ENCODE results near the gene WDR20.
A peak's percentile ranks its signal among the peaks of the same experiment; 100 is the strongest.

WDR20 gene

GRCh38 chr14:102197317-102197853 lies 57.7 kb downstream of the WDR20 start:
- no peak for DNase-seq (ENCODE audit: low read depth)

GRCh38 chr14:102200690-102201352 lies 61.1 kb downstream of the WDR20 start:
- no peak for DNase-seq (ENCODE audit: low read depth)

- no peak for DNase-seq (ENCODE audit: low read depth)
These were observed 61.6 kb downstream of the WDR20 start for GRCh38 chr14:102201353-102201738.

DNA sequence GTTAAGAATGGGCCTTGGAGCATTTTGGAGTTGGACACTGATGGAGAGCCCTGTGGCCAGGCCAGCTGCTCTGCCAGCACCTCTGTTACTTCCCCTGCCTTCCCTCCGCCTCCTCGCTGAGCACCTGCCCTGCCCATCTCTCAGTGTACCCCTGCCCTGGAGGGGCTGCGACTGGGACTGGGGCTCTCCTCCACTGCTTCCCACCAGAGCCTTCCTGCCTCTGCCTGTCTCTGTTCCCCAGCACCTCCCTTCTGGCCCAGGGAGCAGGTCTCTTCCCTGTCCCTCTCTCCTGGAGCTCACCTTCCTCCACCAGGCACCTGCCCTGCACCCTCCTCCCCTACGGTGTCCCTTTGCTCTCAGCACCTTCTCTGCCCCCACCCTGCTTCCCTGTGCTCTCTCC lies 62.1 kb downstream of the WDR20 start:
- DNase-seq (ENCODE audit: low read depth), result no peak

GRCh38 chr14:102202944-102203343 lies 63.2 kb downstream of the WDR20 start:
- DNase-seq (ENCODE audit: low read depth), result no peak

DNA sequence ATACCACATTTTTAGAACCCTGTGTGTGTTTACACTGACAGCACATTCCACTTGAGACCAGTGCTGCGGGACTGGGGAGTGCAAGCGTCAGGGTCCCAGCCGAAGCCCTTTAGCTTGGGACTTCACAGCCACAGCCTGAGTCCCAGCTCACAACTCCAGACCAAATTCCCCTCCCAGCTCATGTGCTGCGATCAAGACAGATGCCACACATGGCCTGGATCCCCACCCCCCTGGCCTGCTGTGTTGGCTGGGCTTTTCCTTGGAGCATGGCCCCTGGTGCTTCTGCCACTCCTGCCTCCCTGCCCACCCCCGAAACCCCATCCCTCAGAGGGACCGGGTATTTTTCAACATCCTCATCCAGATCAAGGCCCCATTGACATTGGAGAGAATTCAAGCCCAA lies 63.7 kb downstream of the WDR20 start:
- no peak for DNase-seq (ENCODE audit: low read depth)

GRCh38 chr14:102205560-102205959 lies 65.9 kb downstream of the WDR20 start:
- no peak for DNase-seq (ENCODE audit: low read depth)

GRCh38 chr14:102206918-102207317 lies 67.2 kb downstream of the WDR20 start:
- DNase-seq (ENCODE audit: low read depth), result no peak

DNA sequence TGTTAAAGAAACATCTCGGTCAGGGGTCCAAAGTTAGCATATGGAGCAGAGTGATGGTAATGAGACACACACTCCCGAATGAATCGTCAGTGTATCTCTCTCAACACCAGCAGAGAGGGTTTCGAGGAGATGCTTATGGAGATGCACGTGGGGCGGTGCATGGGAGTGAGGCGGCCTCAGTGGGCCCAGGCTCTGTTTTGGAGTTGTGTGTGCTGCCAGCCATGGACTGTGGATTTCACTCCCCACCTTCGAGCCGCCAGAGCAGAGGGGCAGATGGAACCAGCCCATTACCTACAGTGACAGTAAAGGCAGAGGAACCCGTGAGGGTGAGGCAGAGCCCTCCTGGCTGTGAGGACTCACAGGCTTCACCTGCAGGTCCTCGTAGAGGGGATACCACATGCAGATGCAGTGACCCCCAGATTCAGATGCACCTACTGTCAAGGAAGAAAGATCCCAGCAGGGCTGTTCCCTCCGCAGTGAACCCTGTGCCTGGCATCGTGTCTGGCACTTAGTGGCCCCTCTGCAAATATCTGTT lies 68.2 kb downstream of the WDR20 start:
- no peak for DNase-seq (ENCODE audit: low read depth)

GRCh38 chr14:102208741-102209140 lies 69.0 kb downstream of the WDR20 start:
- no peak for DNase-seq (ENCODE audit: low read depth)

- no peak for DNase-seq (ENCODE audit: low read depth)
These were observed 69.7 kb downstream of the WDR20 start for GRCh38 chr14:102209224-102209966.

DNA sequence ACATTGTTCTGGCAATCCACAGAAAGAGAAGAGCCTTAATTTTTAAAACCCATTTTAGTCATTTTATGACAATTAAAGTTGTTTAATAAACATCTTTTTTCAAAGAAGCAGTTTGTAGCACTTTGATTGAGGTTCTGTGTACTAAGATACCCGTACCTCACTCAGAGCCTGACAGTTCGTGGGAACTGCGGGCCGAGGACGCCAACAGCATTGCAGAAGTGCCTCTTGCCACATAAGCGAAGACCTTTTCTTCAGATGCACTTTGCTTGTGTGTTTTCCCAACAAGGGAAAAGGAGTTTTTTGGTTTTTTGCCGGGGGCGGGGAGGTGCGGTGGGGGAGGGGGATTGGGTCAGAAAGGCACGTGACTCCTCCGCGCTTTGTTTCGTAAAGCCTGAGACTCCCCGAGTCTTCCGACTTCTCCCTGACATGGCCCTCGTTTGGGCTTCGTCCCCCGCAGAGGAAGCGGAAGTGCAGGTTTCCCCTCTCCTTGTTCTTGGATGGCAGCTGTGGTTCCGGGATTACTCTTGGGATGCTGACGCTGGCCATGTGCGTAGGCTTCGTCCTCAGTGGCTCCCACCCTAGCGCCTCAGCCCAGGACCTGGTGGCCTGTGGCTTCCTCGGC lies 70.8 kb downstream of the WDR20 start:
- DNase-seq (ENCODE audit: low read depth), result no peak

GRCh38 chr14:102211240-102211639 lies 71.5 kb downstream of the WDR20 start:
- no peak for DNase-seq (ENCODE audit: low read depth)

DNA sequence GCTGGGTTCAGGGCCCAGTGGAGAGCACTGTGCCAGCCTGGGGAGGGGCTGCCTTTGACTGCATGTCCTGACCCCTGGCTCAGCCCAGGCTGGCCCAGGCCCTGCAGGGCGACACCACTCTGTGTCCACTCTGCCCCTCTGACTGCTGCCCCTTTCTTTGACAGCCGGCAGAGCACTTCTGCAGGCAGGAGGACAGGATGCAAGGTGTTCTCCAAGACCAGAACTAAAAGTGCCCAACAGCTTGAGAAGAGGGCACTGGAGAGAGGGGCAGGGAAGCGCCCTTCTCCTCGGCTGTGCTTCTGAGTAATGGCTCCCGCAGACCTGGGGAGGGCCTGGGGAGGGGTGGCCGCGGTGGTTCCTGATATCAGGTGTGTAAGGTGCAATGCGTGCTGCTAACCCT lies 72.7 kb downstream of the WDR20 start:
- no peak for DNase-seq (ENCODE audit: low read depth)

GRCh38 chr14:102212845-102213244 lies 73.1 kb downstream of the WDR20 start:
- DNase-seq (ENCODE audit: low read depth), result no peak

DNA sequence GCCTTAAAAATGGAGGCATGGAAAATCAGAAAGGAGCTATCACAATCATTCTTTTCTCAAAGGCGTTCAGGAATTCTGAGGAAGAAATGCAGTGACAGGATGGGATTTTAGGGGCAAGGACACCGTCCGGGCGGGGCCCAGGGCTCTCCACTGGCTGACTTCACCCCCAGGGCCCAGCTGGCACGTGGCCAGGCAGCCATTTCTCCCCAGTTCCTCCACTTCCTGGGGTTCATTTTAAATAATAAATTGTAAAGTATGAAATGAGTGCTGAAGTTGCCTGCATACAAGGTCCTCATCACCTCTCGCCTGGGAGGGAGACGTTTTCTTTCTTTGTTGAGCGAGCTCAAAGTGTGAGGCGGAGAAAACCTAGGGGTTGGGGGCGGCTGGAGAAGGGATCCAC lies 73.8 kb downstream of the WDR20 start:
- no peak for DNase-seq (ENCODE audit: low read depth)

DNA sequence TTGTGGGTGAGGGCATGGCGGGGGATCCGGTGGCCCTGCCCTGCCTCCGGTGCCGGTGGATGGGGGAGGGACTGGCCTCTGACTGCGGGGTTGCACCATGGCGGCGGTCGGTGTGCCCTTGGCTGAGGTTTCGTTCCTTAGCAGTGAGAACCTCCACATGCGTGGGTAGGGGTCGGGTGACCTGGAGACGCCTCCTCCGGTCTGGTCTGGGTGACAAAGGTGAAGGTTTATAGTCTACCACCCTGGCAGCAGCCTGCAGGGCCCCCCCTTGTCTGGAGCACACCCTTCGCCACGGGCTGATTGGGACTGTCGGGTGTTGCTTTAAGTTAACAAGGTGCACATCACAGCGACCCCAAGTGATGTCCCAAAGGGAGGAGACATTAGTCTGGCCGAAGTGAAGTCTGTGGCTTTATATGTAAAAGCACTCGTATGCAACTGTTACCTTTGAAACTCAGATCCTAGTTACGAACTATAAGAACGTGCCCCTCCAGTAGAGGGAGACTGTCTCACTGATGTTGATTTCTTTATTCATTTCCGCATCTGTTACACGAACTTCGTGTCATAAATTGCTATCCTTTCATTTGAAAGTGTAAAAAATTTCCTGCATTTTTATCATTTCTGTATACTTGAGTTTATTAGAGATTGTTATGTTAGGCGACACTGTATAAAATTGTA lies 74.4 kb downstream of the WDR20 start:
- no peak for DNase-seq (ENCODE audit: low read depth)

DNA sequence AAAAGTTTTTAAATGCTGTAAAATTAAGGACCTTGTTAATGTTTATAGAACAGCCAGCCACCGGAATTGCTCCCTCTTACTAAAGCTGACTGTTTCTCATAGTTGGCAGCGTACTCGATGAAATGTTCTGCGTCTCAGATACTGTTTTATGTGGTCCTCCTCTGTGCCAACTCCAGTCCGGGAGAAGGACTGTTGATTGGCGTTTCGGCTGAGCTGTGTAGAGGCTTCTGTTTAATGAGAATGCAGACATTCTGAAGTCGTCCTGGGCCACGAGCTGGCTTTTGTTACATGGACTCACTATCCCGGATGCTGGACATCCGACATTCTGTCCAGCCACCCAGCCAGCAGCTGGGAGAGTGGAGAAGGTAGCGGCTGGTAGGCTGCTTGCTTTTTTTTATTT lies 75.4 kb downstream of the WDR20 start:
- peak; percentile 8 for DNase-seq (ENCODE audit: low read depth)

DNA sequence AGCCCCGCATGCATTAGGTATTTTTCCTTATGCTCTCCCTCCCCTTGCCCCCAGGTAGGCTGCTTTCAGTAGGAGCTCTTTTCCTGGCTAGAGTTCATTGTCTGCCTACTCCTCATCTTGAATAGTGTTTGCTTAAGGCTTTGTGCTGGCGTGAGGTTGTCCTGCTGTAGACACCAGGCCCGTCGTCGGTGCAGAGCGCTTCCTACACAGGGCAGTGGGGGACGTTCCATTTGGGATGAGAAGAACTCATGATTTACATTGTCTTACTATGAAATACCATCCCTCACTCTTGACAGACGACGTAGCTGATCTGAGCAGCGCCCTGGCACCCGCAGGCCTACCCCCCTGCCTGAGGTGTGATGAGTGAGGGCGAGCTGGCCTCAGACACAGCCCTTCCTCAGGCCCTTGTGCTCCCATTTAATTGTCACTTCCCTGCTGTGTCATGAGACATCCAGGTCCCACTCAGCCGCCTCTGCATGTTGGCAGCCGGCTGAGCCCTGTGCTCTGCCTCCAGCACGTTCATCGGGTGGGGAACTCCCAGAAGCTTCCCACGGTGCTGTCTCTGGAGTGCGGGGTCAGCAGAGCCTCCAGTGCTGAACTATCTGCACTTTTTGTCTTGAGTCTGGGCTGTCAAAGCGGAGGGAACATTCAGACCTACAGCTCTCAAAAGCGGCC lies 76.0 kb downstream of the WDR20 start:
- no peak for DNase-seq (ENCODE audit: low read depth)

- no peak for DNase-seq (ENCODE audit: low read depth)
These were observed 77.7 kb downstream of the WDR20 start for GRCh38 chr14:102217399-102217798.

DNA sequence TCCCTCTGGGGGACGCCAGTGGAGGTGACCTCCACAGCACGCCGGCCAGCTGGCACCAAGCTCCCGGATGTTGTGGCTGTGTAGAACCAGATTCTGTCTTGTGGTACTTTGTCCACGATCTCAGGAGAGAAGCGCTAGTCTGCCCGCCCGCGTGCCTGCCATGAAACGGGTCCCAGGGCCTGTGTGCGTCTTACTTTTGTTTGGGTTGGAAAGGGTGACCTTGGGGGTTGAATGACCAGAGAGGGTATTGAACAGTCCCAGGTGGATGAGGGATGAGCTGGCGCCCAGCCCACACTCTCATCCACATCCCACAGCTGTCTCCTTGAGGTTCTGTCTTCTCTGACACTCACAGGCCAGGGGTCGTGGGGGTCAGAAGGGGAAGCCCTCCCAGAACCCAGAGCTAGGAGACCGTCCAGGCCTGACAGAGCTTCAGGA lies 78.3 kb downstream of the WDR20 start:
- no peak for DNase-seq (ENCODE audit: low read depth)

DNA sequence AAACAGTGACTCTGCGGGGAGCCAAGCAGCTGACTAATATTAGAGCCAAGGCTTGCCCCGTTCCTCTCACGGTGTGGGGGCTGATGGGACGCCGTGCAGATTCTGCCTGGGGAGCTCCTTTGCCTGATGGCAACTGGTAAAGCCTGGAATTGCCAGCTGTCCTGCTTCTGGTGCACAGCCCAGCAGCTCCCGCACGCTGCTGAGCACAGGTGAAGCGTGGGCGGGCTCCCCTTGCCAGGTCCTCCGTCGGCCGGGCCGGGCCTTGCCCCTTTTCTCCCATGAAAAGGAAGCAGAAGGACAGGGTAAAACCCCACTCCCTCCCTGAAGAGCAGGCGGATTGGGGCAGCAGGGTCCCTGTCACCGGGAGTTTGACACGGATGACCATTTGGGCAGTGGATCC lies 79.0 kb downstream of the WDR20 start:
- no peak for DNase-seq (ENCODE audit: low read depth)
